ENCODE data around the gene SERPINE3. TPM values are rescaled to one million over a fixed set of nuclear protein-coding genes. Genes with fewer than 3 reads are reported as not detected.

Gene SERPINE3
- polyA plus RNA-seq, 1 experiment: not detected

DNA sequence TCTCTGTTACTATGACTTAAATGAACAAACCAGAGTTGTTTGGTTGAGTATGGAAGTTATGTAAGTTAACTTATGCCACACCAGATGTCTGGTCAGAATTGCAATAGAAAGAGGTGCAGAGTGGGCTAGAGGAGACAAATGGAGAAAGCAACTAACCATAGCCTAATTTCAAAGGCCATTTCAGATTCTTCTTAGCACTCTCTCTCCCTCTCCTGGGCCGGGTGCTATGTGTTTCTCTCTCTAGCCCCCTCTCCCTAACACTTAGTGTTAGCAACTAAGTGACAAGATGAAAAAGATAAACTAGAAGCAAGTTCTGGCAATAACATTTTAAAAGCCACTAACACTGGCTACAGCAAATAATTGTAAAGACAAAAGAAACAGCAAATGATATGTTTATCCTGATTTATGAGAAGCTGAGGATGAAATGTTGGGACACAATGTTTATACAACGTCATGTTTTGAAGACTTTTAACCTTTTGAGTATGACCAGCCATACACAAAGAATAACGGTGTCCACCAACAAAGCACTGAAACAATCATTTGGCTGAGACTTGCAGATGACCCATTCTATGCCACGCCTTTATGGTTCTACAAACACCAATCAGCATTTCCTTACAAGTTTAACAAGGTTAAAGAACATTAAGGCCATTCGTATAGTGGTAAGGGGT, 18.6 kb downstream of the SERPINE3 start:
- TF ChIP-seq, protein P1, sequence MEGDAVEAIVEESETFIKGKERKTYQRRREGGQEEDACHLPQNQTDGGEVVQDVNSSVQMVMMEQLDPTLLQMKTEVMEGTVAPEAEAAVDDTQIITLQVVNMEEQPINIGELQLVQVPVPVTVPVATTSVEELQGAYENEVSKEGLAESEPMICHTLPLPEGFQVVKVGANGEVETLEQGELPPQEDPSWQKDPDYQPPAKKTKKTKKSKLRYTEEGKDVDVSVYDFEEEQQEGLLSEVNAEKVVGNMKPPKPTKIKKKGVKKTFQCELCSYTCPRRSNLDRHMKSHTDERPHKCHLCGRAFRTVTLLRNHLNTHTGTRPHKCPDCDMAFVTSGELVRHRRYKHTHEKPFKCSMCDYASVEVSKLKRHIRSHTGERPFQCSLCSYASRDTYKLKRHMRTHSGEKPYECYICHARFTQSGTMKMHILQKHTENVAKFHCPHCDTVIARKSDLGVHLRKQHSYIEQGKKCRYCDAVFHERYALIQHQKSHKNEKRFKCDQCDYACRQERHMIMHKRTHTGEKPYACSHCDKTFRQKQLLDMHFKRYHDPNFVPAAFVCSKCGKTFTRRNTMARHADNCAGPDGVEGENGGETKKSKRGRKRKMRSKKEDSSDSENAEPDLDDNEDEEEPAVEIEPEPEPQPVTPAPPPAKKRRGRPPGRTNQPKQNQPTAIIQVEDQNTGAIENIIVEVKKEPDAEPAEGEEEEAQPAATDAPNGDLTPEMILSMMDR (IDR thresholded peaks at IDR 0.05; ENCODE audit: insufficient read depth, low read depth, low read length): no peak
- ChIA-PET POLR2A (no interaction called here), CTCF (no interaction called here)
- Histone ChIP-seq H3K36me3 (ENCODE audit: control insufficient read depth, insufficient read depth, low read length) (peaks cover under 1% of the 10 kb centered on the region; the same call in 1 of the 2 replicates), H3K4me3 (ENCODE audit: low read depth, low read length) (no peak overlapping the region), H3K27me3 (ENCODE audit: control insufficient read depth, insufficient read depth, low read length) (no peaks in the 10 kb centered on the region)
- no peak for DNase-seq (ENCODE audit: low read depth)

DNA sequence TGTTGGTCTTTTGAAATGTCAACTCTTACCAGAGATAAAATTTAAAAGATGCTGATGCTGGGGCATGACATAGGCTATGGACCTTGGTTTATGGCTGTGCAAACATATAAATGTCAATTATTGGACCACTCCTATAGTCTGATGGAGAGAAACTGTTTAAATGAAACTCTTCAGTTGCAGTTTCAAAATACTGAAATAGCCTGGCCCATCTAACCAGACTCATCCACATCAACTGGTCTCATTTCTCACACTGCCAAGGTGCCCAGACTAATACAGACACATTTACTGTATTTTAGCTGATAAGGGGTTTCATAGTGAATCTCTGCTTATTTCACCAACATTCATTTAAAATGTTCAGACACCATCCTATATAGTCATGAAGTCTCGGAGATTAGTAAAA, 19.9 kb downstream of the SERPINE3 start:
- H3K27me3 ChIP-seq (ENCODE audit: control insufficient read depth, insufficient read depth, low read length): no peaks in the 10 kb centered on the region
- peaks cover 2% of the 10 kb centered on the region; the same call in 1 of the 2 replicates for H3K36me3 ChIP-seq (ENCODE audit: control insufficient read depth, insufficient read depth, low read length)
- H3K4me3 ChIP-seq (ENCODE audit: low read depth, low read length): no peak overlapping the region
- no peak for DNase-seq (ENCODE audit: low read depth)
- ChIA-PET CTCF (interaction anchor here (1.0 kb wide), 1 partner anchor 28 kb away, joined by 4 read pairs; no protein-coding TSS in a partner anchor), POLR2A (no interaction called here)
- TF ChIP-seq, protein P1 (IDR thresholded peaks at IDR 0.05; ENCODE audit: insufficient read depth, low read depth, low read length): no peak

DNA sequence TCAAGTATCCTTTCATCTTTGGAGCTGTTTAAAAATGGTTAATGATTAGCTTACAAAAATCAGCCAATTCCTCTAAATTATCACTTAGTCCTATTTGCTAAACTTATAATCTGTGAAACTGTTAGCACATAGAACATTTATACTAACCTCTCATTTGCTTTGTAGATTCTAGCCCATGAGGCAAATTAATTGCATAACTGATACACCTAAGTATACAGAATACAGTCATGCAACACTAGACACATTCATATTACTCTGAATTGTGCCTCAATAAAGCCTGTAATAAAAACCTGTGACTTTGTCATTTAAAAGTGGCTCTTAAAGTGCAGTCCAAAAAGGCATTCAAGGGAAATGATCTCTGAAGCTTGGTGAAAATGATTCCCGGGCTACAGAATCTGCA, 21.0 kb downstream of the SERPINE3 start:
- Histone ChIP-seq H3K36me3 (ENCODE audit: control insufficient read depth, insufficient read depth, low read length) (peaks cover 2% of the 10 kb centered on the region; the same call in 1 of the 2 replicates), H3K4me3 (ENCODE audit: low read depth, low read length) (no peak overlapping the region), H3K27me3 (ENCODE audit: control insufficient read depth, insufficient read depth, low read length) (no peaks in the 10 kb centered on the region)
- ChIA-PET POLR2A (no interaction called here), CTCF (no interaction called here)
- TF ChIP-seq, protein P1 (IDR thresholded peaks at IDR 0.05; ENCODE audit: insufficient read depth, low read depth, low read length): no peak
- no peak for DNase-seq (ENCODE audit: low read depth)

DNA sequence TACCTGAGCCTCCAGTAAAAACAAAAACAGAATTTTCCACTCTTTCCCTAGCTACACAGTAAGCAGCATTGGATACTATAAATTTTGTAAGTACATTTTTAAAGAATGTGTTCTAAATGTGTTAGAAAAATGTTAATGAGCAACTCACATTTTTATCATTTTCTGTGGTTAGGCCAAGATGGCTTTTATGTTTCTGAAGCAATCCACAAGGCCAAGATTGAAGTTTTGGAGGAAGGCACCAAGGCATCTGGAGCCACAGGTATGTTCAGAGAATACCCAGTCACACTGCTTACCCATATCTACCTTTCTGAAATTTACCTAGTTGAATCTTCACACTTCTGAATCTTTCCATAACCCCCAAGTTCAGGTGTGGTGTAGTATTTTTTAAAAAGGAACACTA, 21.6 kb downstream of the SERPINE3 start:
- DNase-seq (ENCODE audit: low read depth): no peak
- ChIA-PET CTCF (interaction anchor here (0.7 kb wide), 1 partner anchor 9 kb away, joined by 3 read pairs; no protein-coding TSS in a partner anchor), POLR2A (no interaction called here)
- Histone ChIP-seq H3K27me3 (ENCODE audit: control insufficient read depth, insufficient read depth, low read length) (no peaks in the 10 kb centered on the region), H3K4me3 (ENCODE audit: low read depth, low read length) (no peak overlapping the region), H3K36me3 (ENCODE audit: control insufficient read depth, insufficient read depth, low read length) (peaks cover 2% of the 10 kb centered on the region; the same call in 1 of the 2 replicates)
- TF ChIP-seq, protein P1 (IDR thresholded peaks at IDR 0.05; ENCODE audit: insufficient read depth, low read depth, low read length): no peak

DNA sequence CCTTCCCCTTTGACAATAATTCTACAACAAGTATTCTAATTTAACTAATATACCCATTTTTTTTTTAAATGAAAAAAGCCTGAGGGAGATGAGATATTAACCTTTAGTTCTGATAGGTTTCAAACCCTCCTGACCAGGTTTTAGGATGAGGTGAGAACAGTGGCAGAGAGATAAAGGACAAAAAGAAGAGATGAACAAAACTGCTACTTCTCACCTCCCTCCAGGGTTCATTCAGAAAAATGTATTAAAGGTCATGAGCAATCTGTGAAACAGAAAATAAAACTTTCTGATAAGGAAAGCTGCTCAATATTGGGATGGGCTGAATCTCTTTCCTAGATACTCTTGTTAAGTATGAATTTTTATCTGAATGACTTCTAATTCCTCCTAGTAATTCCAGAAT, 24.1 kb downstream of the SERPINE3 start:
- POLR2A ChIA-PET: no interaction called here
- TF ChIP-seq, protein P1 (IDR thresholded peaks at IDR 0.05; ENCODE audit: insufficient read depth, low read depth, low read length): no peak
- H3K36me3 ChIP-seq (ENCODE audit: control insufficient read depth, insufficient read depth, low read length): peaks cover 3% of the 10 kb centered on the region; the same call in 1 of the 2 replicates
- H3K27me3 ChIP-seq (ENCODE audit: control insufficient read depth, insufficient read depth, low read length): no peaks in the 10 kb centered on the region
- no peak for DNase-seq (ENCODE audit: low read depth)
- H3K4me3 ChIP-seq (ENCODE audit: low read depth, low read length): no peak overlapping the region
- CTCF ChIA-PET: no interaction called here

Measured in BJ (cell line).